Trophoblast cell (in vitro differentiated cells and primary cell): ENCODE measurements around the gene TMEM132D.

Experiments
- DNase-seq, 2 donors: peaks; one replicate each; pipeline ENCODE4 v3.0.0-alpha.2; 2016
- H2AFZ ChIP-seq: 2 replicates; pipeline ENCODE4 v1.6.1; 2013; ENCODE audit warnings: low read length, moderate library complexity, mild to moderate bottlenecking; ENCODE audit not compliant: insufficient read depth, poor library complexity
- H2AK5ac ChIP-seq: 2 replicates; pipeline ENCODE4 v1.6.1; 2013; ENCODE audit warnings: mild to moderate bottlenecking, low read length
- H2BK120ac ChIP-seq: 2 replicates; pipeline ENCODE4 v1.6.1; 2013; ENCODE audit warnings: low read length, mild to moderate bottlenecking, moderate library complexity; ENCODE audit not compliant: insufficient read depth, poor library complexity
- H2BK12ac ChIP-seq: 2 replicates; pipeline ENCODE4 v1.6.1; 2013; ENCODE audit warnings: mild to moderate bottlenecking, low read length, moderate library complexity
- H2BK5ac ChIP-seq: 2 replicates; pipeline ENCODE4 v1.6.1; 2013; ENCODE audit warnings: low read length, low read depth, moderate library complexity, mild to moderate bottlenecking; ENCODE audit not compliant: poor library complexity
- H3K14ac ChIP-seq: 2 replicates; pipeline ENCODE4 v1.6.1; 2013; ENCODE audit warnings: mild to moderate bottlenecking, low read length
- H3K18ac ChIP-seq: 2 replicates; pipeline ENCODE4 v1.6.1; 2013; ENCODE audit warnings: mild to moderate bottlenecking, low read length
- H3K23ac ChIP-seq: 2 replicates; pipeline ENCODE4 v1.6.1; 2013; ENCODE audit warnings: low read length
- H3K27ac ChIP-seq: 2 replicates; pipeline ENCODE4 v1.5.1; 2013; ENCODE audit warnings: low read depth, mild to moderate bottlenecking, inconsistent platforms, low read length, moderate library complexity
- H3K27me3 ChIP-seq: 2 replicates; pipeline ENCODE4 v1.6.1; 2013; ENCODE audit warnings: inconsistent platforms, mild to moderate bottlenecking, low read length, moderate library complexity; ENCODE audit not compliant: insufficient read depth
- H3K36me3 ChIP-seq, 2 experiments: 1 replicate in 1 of 2; 2 replicates in 1 of 2; pipeline ENCODE4 v1.6.1; 2013; ENCODE audit warnings: low read length in 2 of 2, mild to moderate bottlenecking in 2 of 2, moderate library complexity in 1 of 2; ENCODE audit not compliant: insufficient read depth in 2 of 2, control insufficient read depth in 1 of 2
- H3K4ac ChIP-seq: 2 replicates; pipeline ENCODE4 v1.6.1; 2013; ENCODE audit warnings: low read depth, mild to moderate bottlenecking, low read length, moderate library complexity
- H3K4me1 ChIP-seq, 2 experiments: 1 replicate in 1 of 2; 2 replicates in 1 of 2; pipeline ENCODE4 v1.6.1; 2013; ENCODE audit warnings: low read length in 2 of 2, mild to moderate bottlenecking in 2 of 2, moderate library complexity in 1 of 2; ENCODE audit not compliant: insufficient read depth in 2 of 2, control insufficient read depth in 1 of 2
- H3K4me2 ChIP-seq: 2 replicates; pipeline ENCODE4 v1.6.1; 2013; ENCODE audit warnings: inconsistent platforms, mild to moderate bottlenecking, low read length, moderate library complexity
- H3K4me3 ChIP-seq: 2 replicates; pipeline ENCODE4 v1.5.1; 2013; ENCODE audit warnings: mild to moderate bottlenecking, low read depth, low read length, inconsistent platforms
- H3K79me1 ChIP-seq: one replicate; pipeline ENCODE4 v1.6.1; 2013; ENCODE audit warnings: low read length
- H3K79me2 ChIP-seq: 2 replicates; pipeline ENCODE4 v1.6.1; 2013; ENCODE audit warnings: low read length, mild to moderate bottlenecking; ENCODE audit not compliant: control insufficient read depth, insufficient read depth, poor library complexity
- H3K9ac ChIP-seq: 2 replicates; pipeline ENCODE4 v1.6.1; 2013; ENCODE audit warnings: mild to moderate bottlenecking, low read length
- H3K9me3 ChIP-seq: 2 replicates; pipeline ENCODE4 v1.6.1; 2013; ENCODE audit warnings: low read depth, mild to moderate bottlenecking, control low read depth, inconsistent platforms, low read length; ENCODE audit not compliant: insufficient read depth
- H4K12ac ChIP-seq: 2 replicates; pipeline ENCODE4 v1.6.1; 2013; ENCODE audit warnings: low read depth, mild to moderate bottlenecking, low read length, moderate library complexity
- H4K8ac ChIP-seq: 2 replicates; pipeline ENCODE4 v1.6.1; 2013; ENCODE audit warnings: low read depth, mild to moderate bottlenecking, low read length, moderate library complexity
- H4K91ac ChIP-seq: one replicate; pipeline ENCODE4 v1.6.1; 2013; ENCODE audit warnings: low read depth, mild to moderate bottlenecking, low read length, moderate library complexity
- WGBS: extraction: QIAGEN DNeasy Blood & Tissue Kit; methylation state at CpG from one replicate; pipeline ENCODE4 v1.1.7; 2013; ENCODE audit warnings: missing lambda C conversion rate; ENCODE audit not compliant: insufficient read length, insufficient coverage; ENCODE audit errors: extremely low coverage; 5-methylcytosine and 5-hydroxymethylcytosine counted together

TMEM132D gene

GRCh38 chr12:129831294-129831693 is 72.5 kb downstream of the TMEM132D start:
- Histone ChIP-seq H3K36me3 (no peaks in the 10 kb centered on the region), H3K9ac (no peak overlapping the region), H2BK120ac (no peak overlapping the region), H3K79me2 (no peaks in the 10 kb centered on the region), H3K18ac (no peak overlapping the region), H2AFZ (no peak overlapping the region), H4K12ac (no peak overlapping the region), H2BK12ac (no peak overlapping the region), H3K79me1 (no peaks in the 10 kb centered on the region), H4K8ac (no peak overlapping the region), H2AK5ac (no peak overlapping the region), H3K23ac (no peak overlapping the region), H3K27ac (no peak overlapping the region), H3K4me3 (no peak overlapping the region), H3K4ac (no peak overlapping the region), H3K9me3 (peaks cover 2% of the 10 kb centered on the region), H2BK5ac (no peak overlapping the region), H3K4me1 (no peaks in the 10 kb centered on the region), H3K27me3 (no peaks in the 10 kb centered on the region), H3K14ac (no peak overlapping the region), H3K4me2 (no peak overlapping the region), H4K91ac (no peak overlapping the region)
- WGBS: no CpG with 5 or more reads among the region's 16 CpGs
- DNase-seq: no peak

DNA sequence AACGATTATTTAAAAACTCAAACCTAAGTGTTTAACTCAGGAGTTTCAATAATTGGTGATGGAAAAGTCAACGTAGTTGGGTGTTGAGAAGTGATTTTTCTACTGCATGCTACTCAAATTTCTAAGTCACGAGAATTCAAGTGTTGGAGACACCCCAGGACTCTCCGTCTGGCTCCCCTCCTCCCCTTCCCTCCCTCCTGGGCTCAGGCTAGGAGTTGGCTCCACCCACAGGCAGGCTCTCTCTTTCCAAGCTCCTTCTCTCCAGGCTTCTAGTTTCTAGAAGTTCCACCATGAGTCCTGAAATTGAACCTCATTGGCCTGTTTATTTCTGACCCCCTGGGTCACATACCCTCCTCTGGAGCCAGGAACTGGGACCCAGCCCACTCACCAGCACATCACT is 73.0 kb downstream of the TMEM132D start:
- Histone ChIP-seq H3K27ac (no peak overlapping the region), H3K79me2 (no peaks in the 10 kb centered on the region), H3K18ac (no peak overlapping the region), H3K4me2 (no peak overlapping the region), H2BK120ac (no peak overlapping the region), H2AK5ac (no peak overlapping the region), H2BK12ac (no peak overlapping the region), H3K79me1 (no peaks in the 10 kb centered on the region), H3K4me1 (no peaks in the 10 kb centered on the region), H3K36me3 (no peaks in the 10 kb centered on the region), H3K14ac (no peak overlapping the region), H2BK5ac (no peak overlapping the region), H3K23ac (no peak overlapping the region), H4K8ac (no peak overlapping the region), H3K9ac (no peak overlapping the region), H3K27me3 (no peaks in the 10 kb centered on the region), H3K4me3 (no peak overlapping the region), H2AFZ (no peak overlapping the region), H3K9me3 (peaks cover 2% of the 10 kb centered on the region), H4K12ac (no peak overlapping the region), H4K91ac (no peak overlapping the region), H3K4ac (no peak overlapping the region)
- WGBS: no CpG with 5 or more reads among the region's 4 CpGs
- DNase-seq: no peak

DNA sequence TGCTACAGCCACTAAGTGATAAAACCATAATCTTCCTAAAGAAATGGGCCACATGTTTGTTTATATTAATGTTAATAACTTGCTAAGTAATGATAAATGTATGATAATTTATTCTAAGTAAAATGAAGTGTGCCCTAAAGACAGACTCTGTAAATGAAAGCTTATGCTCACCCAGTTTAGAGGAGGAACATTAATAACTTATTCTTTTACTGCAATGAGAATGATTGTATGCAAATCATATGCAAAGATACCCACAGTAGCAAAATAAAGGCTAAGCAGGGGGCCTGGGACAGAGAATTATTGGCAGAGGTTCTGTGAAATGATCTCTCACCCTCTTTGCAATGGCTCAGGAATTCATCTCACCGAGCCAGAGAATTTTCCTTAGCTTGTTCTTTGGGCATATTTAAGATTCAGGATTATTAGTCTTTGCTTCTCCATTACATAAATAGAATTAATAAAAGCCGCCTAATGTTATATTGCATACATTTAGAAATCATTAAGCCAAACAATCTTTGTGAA is 75.9 kb downstream of the TMEM132D start:
- Histone ChIP-seq H3K23ac (no peak overlapping the region), H3K79me2 (no peaks in the 10 kb centered on the region), H2BK12ac (no peak overlapping the region), H2AFZ (no peak overlapping the region), H3K79me1 (no peaks in the 10 kb centered on the region), H2AK5ac (no peak overlapping the region), H3K9ac (no peak overlapping the region), H3K9me3 (peaks cover 3% of the 10 kb centered on the region), H3K4me2 (no peak overlapping the region), H3K4me1 (no peaks in the 10 kb centered on the region), H3K18ac (no peak overlapping the region), H2BK5ac (no peak overlapping the region), H3K14ac (no peak overlapping the region), H3K4me3 (no peak overlapping the region), H4K91ac (no peak overlapping the region), H2BK120ac (no peak overlapping the region), H3K27me3 (no peaks in the 10 kb centered on the region), H3K4ac (no peak overlapping the region), H3K27ac (no peak overlapping the region), H3K36me3 (no peaks in the 10 kb centered on the region), H4K8ac (no peak overlapping the region), H4K12ac (no peak overlapping the region)
- DNase-seq: no peak
- WGBS: no CpG with 5 or more reads among the region's 2 CpGs

DNA sequence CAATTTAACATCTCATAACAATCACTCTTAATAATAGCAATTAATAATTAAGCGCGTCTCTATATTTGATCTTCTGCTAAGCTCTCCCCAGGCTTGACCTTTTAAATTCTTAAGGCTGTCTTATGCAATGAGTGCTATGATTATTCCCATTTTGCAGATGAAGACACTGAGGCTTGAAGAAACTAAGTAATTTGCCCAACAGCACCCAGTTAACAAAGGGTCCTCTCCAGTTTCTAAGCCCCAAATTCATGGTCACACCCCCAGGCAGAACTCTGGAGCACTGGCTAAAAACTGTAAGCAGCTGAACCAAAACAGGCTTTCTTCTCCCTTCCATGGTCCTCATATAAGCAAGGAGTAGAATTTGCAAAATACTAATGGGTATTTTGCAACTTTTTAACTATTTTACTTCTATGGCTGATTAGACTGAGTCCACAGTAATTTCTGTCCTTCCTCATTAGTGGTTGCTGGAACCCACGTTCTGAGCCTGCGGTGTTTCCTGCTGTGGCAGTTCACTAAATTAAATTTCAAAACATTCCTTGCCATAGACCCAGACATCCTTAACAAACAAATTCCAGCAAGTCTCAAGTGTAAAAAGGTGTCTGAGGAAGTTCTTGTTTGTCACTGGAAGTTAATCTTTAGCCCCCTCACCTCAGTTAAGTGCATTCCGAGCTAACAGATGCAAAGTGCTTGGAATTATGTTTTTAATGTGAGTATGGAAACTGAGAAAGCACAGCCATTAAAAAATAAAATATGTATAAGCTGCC is 76.5 kb downstream of the TMEM132D start:
- Histone ChIP-seq H3K4me1 (no peaks in the 10 kb centered on the region), H3K4me3 (no peak overlapping the region), H3K14ac (no peak overlapping the region), H3K18ac (no peak overlapping the region), H3K9ac (no peak overlapping the region), H3K79me1 (no peaks in the 10 kb centered on the region), H3K79me2 (no peaks in the 10 kb centered on the region), H3K27me3 (no peaks in the 10 kb centered on the region), H3K36me3 (no peaks in the 10 kb centered on the region), H2BK120ac (no peak overlapping the region), H2BK5ac (no peak overlapping the region), H3K27ac (no peak overlapping the region), H3K4me2 (no peak overlapping the region), H3K23ac (no peak overlapping the region), H2AFZ (no peak overlapping the region), H3K9me3 (peaks cover 3% of the 10 kb centered on the region), H4K12ac (no peak overlapping the region), H2AK5ac (no peak overlapping the region), H4K8ac (no peak overlapping the region), H2BK12ac (no peak overlapping the region), H3K4ac (no peak overlapping the region), H4K91ac (no peak overlapping the region)
- no peak for DNase-seq
- WGBS: no CpG with 5 or more reads among the region's 5 CpGs
